SIG-M5 (cell line): ENCODE measurements around the gene MARCHF2.

Source experiments
- DNase-seq: peaks from one replicate; lab custom pipeline; 2025; lab: John Stamatoyannopoulos, UW

The MARCHF2 gene

GRCh38 chr19:8453616-8454015 lies 40.5 kb downstream of the MARCHF2 start:
- DNase-seq = no peak

- no peak for DNase-seq
Measured at GRCh38 chr19:8454218-8454617, 41.1 kb downstream of the MARCHF2 start.

DNA sequence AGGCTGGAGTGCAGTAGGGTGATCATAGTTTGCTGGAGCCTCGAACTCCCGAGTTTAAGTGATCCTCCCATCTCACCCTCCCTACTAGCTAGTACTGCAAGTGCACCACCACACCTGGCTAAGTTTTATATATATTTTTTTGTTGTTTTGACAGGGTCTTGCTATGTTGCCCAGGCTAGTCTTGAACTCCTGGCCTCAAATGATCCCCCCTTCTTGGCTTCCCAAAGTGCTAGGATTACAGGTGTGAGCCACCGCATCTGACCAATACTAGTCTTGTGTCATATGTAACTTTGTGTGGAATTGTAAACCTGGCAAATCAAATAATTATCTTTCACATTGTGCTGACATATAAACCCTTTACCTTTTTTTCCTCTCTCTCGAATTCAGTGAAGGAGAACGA lies 41.9 kb downstream of the MARCHF2 start:
- no peak for DNase-seq

GRCh38 chr19:8456064-8456463 lies 43.0 kb downstream of the MARCHF2 start:
- no peak for DNase-seq

DNA sequence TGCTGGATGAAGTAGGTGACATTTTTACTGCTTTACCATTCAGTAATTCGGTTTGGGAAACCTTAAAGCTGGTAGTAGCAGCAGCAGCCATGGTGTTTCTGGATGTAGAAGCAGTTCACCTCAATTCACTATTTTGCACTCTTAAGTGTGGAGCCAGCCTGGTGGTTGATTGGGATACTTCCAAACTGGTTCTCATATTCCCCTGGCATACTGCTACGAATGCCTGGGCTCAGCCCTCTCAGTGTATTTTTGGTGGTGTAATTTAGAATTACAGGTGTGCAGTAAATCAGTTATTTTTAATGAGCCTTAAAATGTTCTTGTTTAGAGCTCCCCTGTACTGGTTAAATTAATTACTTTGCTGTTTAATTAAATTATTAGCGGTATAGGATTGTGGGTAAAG lies 44.1 kb downstream of the MARCHF2 start:
- DNase-seq = no peak

DNA sequence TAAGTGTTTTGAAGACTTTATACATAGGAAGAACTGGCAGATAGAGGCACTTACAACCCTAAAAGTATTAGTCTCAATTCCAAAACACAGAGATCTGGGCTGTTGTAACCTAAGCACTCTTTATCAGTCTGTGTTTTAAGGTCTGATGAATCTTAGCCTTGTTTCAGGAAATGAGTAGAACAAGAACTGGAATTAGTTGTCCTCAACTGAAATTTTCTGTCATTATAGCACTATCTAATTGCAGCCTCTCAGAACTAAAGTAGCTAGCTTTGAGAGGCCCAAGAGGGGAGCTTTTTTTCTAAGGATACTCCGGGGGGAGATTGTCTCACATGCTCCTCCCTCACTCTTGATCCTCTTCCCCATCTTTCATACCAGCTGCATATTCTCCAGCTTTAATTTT lies 44.7 kb downstream of the MARCHF2 start:
- no peak for DNase-seq

DNA sequence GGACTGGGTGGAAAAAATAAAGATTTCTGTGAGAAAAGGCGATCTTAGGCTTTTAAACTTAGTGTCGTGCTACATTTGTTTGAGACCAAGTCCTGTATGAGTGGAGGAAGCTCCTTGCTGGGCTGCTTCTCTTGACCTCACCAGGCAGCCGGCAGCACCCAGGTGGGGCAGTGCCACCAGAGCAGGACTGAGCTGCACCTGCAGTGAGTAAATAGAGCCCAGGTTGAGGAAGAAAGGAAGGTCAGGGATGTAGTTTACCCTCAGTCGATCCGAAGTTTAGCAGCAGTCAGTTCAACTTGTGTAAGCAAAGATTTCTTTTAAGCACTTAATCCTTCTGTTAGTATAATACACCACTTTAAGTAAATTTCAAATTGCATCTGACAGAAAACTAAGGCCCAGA lies 45.3 kb downstream of the MARCHF2 start:
- no peak for DNase-seq

- no peak for DNase-seq
Measured at GRCh38 chr19:8459095-8459494, 46.0 kb downstream of the MARCHF2 start.

GRCh38 chr19:8459520-8460270 lies 46.6 kb downstream of the MARCHF2 start:
- no peak for DNase-seq

- DNase-seq = no peak
Measured at GRCh38 chr19:8460516-8461298, 47.6 kb downstream of the MARCHF2 start.

GRCh38 chr19:8461376-8461775 lies 48.3 kb downstream of the MARCHF2 start:
- no peak for DNase-seq

GRCh38 chr19:8461891-8462290 lies 48.8 kb downstream of the MARCHF2 start:
- no peak for DNase-seq

- no peak for DNase-seq
Measured at GRCh38 chr19:8462571-8462970, 49.5 kb downstream of the MARCHF2 start.

DNA sequence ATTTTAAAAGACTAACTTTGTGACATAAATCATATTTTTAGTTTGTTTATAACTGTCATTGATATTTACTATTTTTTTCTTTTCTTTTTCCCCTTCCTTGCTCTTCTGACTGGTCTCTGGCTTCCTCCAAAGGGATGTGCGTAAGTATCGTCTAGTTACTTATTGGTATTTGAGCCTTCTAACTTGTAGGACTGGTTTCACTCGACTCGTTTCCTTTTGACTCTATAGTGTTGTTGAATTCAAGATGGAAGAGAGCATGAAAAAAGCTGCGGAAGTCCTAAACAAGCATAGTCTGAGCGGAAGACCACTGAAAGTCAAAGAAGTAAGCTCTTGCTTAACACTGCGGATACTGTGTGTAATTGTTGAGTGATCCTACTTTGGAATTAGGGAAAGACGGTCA lies 50.3 kb downstream of the MARCHF2 start:
- no peak for DNase-seq

DNA sequence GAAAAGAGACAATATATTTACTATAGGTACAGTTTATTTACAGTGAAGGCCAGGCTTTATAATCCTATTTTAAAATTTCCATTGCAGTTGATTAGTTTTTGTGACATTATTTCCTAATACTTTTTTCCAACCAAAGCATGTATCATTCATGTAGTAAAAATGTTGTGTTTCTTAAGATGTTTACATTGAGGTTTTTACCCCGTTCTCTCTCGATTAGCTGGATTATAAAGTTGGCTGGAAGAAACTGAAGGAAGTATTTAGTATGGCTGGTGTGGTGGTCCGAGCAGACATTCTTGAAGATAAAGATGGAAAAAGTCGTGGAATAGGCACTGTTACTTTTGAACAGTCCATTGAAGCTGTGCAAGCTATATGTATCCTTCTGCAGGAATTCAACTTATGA lies 52.9 kb downstream of the MARCHF2 start:
- DNase-seq = no peak

DNA sequence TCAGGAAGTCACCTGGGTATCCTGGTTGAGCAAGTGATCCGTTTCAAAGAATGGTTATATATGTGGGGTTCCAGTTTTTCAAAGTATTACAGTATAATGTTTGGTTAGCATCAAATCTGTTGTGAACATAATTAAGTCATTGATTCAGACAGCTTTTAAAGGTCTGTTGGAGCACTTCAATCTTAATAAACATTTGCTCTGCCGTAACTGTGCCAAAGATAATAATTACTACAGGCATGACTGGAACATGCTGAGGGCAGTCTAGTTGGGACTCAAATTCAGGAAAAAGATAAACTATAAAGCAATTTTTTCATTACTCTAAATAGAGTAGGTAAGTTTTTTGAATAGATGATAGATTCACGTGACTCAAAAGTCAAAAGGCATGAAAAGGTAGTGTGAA lies 55.0 kb downstream of the MARCHF2 start:
- no peak for DNase-seq

DNA sequence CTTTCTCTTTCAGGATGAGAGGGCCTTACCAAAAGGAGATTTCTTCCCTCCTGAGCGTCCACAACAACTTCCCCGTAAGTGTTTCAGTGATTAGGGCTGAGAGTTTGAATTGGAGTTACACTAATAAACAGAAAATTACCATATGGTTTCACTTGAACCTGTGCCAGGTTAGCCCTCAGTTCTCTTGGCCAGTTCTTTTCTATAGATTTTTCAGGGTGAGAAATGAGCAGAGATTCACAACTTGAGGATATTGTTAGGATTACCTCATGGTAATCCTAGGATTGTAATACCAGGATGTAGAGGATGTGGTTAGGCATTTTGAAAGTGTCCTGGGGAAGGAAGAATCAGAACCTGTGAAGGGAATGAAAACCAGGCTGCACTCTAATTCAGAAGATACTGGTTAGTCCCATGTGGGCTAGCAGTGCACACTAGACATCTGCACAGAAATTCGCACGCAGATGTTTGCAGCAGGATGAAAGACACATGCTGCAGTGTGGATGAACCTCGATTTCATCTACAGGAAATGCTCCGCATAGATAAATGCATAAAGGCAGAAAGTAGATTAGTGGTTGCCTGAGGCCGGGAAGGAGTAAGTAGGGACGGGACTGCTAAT lies 55.8 kb downstream of the MARCHF2 start:
- no peak for DNase-seq

GRCh38 chr19:8469613-8470368 lies 56.7 kb downstream of the MARCHF2 start:
- no peak for DNase-seq

GRCh38 chr19:8473648-8474476 lies 60.8 kb downstream of the MARCHF2 start:
- DNase-seq = no peak

DNA sequence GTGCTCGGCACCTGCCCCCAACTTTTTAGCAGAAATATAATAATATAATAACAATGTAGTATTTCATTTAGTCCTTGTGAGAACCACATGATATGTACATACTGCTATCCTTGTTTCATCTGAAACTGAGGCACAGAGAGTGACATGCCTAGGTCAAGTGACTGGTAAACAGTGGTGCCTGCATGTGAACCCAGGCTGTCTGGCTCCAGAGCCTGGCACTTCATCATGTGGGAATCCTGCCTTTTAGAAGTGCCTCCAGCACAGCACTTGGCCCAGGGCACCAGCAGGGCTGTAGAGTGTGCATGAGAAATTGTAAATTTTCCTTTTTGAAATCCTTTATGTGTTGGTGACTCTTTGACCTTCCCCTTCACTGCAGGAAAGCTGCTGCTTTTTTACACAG lies 61.9 kb downstream of the MARCHF2 start:
- no peak for DNase-seq

- no peak for DNase-seq
Measured at GRCh38 chr19:8476524-8476923, 63.4 kb downstream of the MARCHF2 start.

GRCh38 chr19:8477889-8478288 lies 64.8 kb downstream of the MARCHF2 start:
- no peak for DNase-seq
